Endodermal cell (in vitro differentiated cells): ENCODE measurements around the gene NEIL3. TPM values are rescaled to one million over a fixed set of nuclear protein-coding genes. Genes with fewer than 3 reads are reported as not detected.

Experiments used
- DNase-seq: peaks from one replicate; pipeline ENCODE4 v3.0.0-alpha.2; 2017
- H3K27ac ChIP-seq: 2 replicates; pipeline ENCODE4 v1.5.1; 2013; ENCODE audit warnings: mild to moderate bottlenecking, low read depth, low read length, moderate library complexity
- H3K27me3 ChIP-seq: 2 replicates; pipeline ENCODE4 v1.6.1; 2013; ENCODE audit warnings: mild to moderate bottlenecking, low read length, moderate library complexity; ENCODE audit not compliant: insufficient read depth, control insufficient read depth, poor library complexity, severe bottlenecking
- H3K36me3 ChIP-seq: 2 replicates; pipeline ENCODE4 v1.7.0; 2013; ENCODE audit warnings: mild to moderate bottlenecking, low read length, moderate library complexity; ENCODE audit not compliant: control insufficient read depth, insufficient read depth
- H3K4me1 ChIP-seq: one replicate; pipeline ENCODE4 v1.7.0; 2013; ENCODE audit warnings: low read length; ENCODE audit not compliant: control insufficient read depth, insufficient read depth
- H3K4me3 ChIP-seq: 2 replicates; pipeline ENCODE4 v1.5.1; 2013; ENCODE audit warnings: mild to moderate bottlenecking, low read length, moderate library complexity
- H3K9ac ChIP-seq: 2 replicates; pipeline ENCODE4 v1.6.1; 2013; ENCODE audit warnings: mild to moderate bottlenecking, low read length, moderate library complexity; ENCODE audit not compliant: poor library complexity, severe bottlenecking; ENCODE audit errors: extremely low read depth
- H3K9me3 ChIP-seq: 2 replicates; pipeline ENCODE4 v1.6.1; 2013; ENCODE audit warnings: mild to moderate bottlenecking, low read length, moderate library complexity; ENCODE audit not compliant: control insufficient read depth
- H3K27ac Mint-ChIP-seq: 2 replicates; pipeline ENCODE4 v1.8.0; 2020; ENCODE audit warnings: mixed read lengths
- H3K27me3 Mint-ChIP-seq: 2 replicates; pipeline ENCODE4 v1.8.0; 2021; ENCODE audit warnings: mild to moderate bottlenecking, mixed read lengths; ENCODE audit not compliant: insufficient read depth
- H3K36me3 Mint-ChIP-seq: 2 replicates; pipeline ENCODE4 v1.8.0; 2020; ENCODE audit warnings: low read depth, mixed read lengths
- H3K4me1 Mint-ChIP-seq: 2 replicates; pipeline ENCODE4 v1.8.0; 2020; ENCODE audit warnings: mixed read lengths
- H3K4me3 Mint-ChIP-seq: 2 replicates; pipeline ENCODE4 v1.8.0; 2020; ENCODE audit warnings: mild to moderate bottlenecking, moderate library complexity, mixed read lengths
- H3K9me3 Mint-ChIP-seq: 2 replicates; pipeline ENCODE4 v1.8.0; 2020; ENCODE audit warnings: mild to moderate bottlenecking, mixed read lengths
- WGBS, 2 experiments: methylation state at CpG; one replicate each; pipeline versions ENCODE4 v1.1.5 to v1.1.7; 2013; ENCODE audit warnings: missing lambda C conversion rate in 2 of 2, mixed read lengths in 1 of 2; ENCODE audit not compliant: insufficient coverage in 1 of 2, insufficient read length in 1 of 2; 5-methylcytosine and 5-hydroxymethylcytosine counted together
- total RNA-seq, 2 donors: library from RNA; stranded (reverse); fragmentation: NEBNext Ultra II Directional in 1 of 2; extraction: Animal tissue kit (Norgen Biotek cat#: 25700) in 1 of 2; gene quantifications; 2 replicates in 1 of 2; 3 replicates in 1 of 2; pipeline ENCODE4 v1.2.1, GENCODE V29; 2021
- TF ChIP-seq, protein P1 (sequence below): fragments of 200-600 bp; sonication (generic); conservative IDR thresholded peaks from 2 replicates; pipeline ENCODE4 v1.5.0; 2021; ENCODE audit warnings: antibody characterized with exemption, mild to moderate bottlenecking

Gene NEIL3
- total RNA-seq, 2 donors from 2014 or later = 9.1 to 15.1 TPM

GRCh38 chr4:177385576-177386277 is 76.1 kb downstream of the NEIL3 start:
- no peaks in the 10 kb centered on the region for H3K9me3 ChIP-seq
- no peak overlapping the region for H3K27ac Mint-ChIP-seq
- H3K9ac ChIP-seq = no peak overlapping the region
- H3K4me3 Mint-ChIP-seq = no peak overlapping the region
- no peaks in the 10 kb centered on the region for H3K36me3 ChIP-seq
- TF ChIP-seq, protein P1, sequence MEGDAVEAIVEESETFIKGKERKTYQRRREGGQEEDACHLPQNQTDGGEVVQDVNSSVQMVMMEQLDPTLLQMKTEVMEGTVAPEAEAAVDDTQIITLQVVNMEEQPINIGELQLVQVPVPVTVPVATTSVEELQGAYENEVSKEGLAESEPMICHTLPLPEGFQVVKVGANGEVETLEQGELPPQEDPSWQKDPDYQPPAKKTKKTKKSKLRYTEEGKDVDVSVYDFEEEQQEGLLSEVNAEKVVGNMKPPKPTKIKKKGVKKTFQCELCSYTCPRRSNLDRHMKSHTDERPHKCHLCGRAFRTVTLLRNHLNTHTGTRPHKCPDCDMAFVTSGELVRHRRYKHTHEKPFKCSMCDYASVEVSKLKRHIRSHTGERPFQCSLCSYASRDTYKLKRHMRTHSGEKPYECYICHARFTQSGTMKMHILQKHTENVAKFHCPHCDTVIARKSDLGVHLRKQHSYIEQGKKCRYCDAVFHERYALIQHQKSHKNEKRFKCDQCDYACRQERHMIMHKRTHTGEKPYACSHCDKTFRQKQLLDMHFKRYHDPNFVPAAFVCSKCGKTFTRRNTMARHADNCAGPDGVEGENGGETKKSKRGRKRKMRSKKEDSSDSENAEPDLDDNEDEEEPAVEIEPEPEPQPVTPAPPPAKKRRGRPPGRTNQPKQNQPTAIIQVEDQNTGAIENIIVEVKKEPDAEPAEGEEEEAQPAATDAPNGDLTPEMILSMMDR = no peak
- 100% methylated on average over 2 of the region's 2 CpGs; no CpG with 5 or more reads in 1 of the 2 experiments for WGBS, 2 experiments
- H3K27me3 Mint-ChIP-seq = no peaks in the 10 kb centered on the region
- H3K27ac ChIP-seq = no peak overlapping the region
- no peak overlapping the region for H3K4me3 ChIP-seq
- no peaks in the 10 kb centered on the region for H3K36me3 Mint-ChIP-seq
- no peaks in the 10 kb centered on the region for H3K27me3 ChIP-seq
- no peak for DNase-seq
- no peaks in the 10 kb centered on the region for H3K4me1 ChIP-seq
- no peaks in the 10 kb centered on the region for H3K4me1 Mint-ChIP-seq
- H3K9me3 Mint-ChIP-seq = peaks cover 4% of the 10 kb centered on the region

- Histone ChIP-seq H3K9me3 (no peaks in the 10 kb centered on the region), H3K4me1 (no peaks in the 10 kb centered on the region), H3K36me3 (no peaks in the 10 kb centered on the region), H3K27ac (no peak overlapping the region), H3K27me3 (no peaks in the 10 kb centered on the region), H3K4me3 (no peak overlapping the region), H3K9ac (no peak overlapping the region)
- Mint-ChIP-seq H3K27me3 (no peaks in the 10 kb centered on the region), H3K27ac (no peak overlapping the region), H3K4me1 (no peaks in the 10 kb centered on the region), H3K36me3 (no peaks in the 10 kb centered on the region), H3K4me3 (no peak overlapping the region), H3K9me3 (no peaks in the 10 kb centered on the region)
- DNase-seq = no peak
- 83 to 94% methylated on average over 1 to 5 of the region's 5 CpGs for WGBS, 2 experiments
- TF ChIP-seq, protein P1 = no peak
These were observed 76.7 kb downstream of the NEIL3 start for GRCh38 chr4:177386278-177386815.

GRCh38 chr4:177391287-177391686 is 81.6 kb downstream of the NEIL3 start:
- H3K9ac ChIP-seq = no peak overlapping the region
- TF ChIP-seq, protein P1 = no peak
- WGBS, 2 experiments = 87% methylated on average over 3 of the region's 3 CpGs; no CpG with 5 or more reads in 1 of the 2 experiments
- H3K27ac Mint-ChIP-seq = no peak overlapping the region
- H3K4me1 ChIP-seq = no peaks in the 10 kb centered on the region
- no peak for DNase-seq
- no peaks in the 10 kb centered on the region for H3K27me3 ChIP-seq
- H3K4me3 Mint-ChIP-seq = no peak overlapping the region
- no peaks in the 10 kb centered on the region for H3K36me3 ChIP-seq
- no peak overlapping the region for H3K4me3 ChIP-seq
- H3K36me3 Mint-ChIP-seq = no peaks in the 10 kb centered on the region
- no peaks in the 10 kb centered on the region for H3K27me3 Mint-ChIP-seq
- no peaks in the 10 kb centered on the region for H3K4me1 Mint-ChIP-seq
- no peaks in the 10 kb centered on the region for H3K9me3 ChIP-seq
- no peaks in the 10 kb centered on the region for H3K9me3 Mint-ChIP-seq
- H3K27ac ChIP-seq = no peak overlapping the region
